Liver (tissue), 9 donors: ENCODE results near the gene GZMH. TPM values are rescaled to one million over a fixed set of nuclear protein-coding genes. Genes with fewer than 3 reads are reported as not detected.
"Not testable (repeated sequence)": the region's sequence is repeated elsewhere in the genome, so short reads cannot be mapped to it uniquely, and the experiment has no call there.

Experiments used
- DNase-seq: peaks from one replicate; pipeline ENCODE4 v3.0.0-alpha.2; 2017; ENCODE audit warnings: low spot score
- H3K27ac ChIP-seq, 2 donors: one replicate each; pipeline ENCODE4 v1.7.0; 2013; ENCODE audit warnings: inconsistent platforms in 2 of 2, low read length in 2 of 2, control low read depth in 1 of 2, low read depth in 1 of 2, mild to moderate bottlenecking in 1 of 2
- H3K27me3 ChIP-seq, 4 donors: one replicate each; pipeline versions ENCODE4 v1.6.1 to v1.7.0; 2013; ENCODE audit warnings: low read length in 3 of 4, inconsistent platforms in 1 of 4, mild to moderate bottlenecking in 1 of 4, moderate library complexity in 1 of 4; ENCODE audit not compliant: control insufficient read depth in 4 of 4, insufficient read depth in 4 of 4
- H3K36me3 ChIP-seq, 4 donors: one replicate each; pipeline versions ENCODE4 v1.6.1 to v1.7.0; 2013; ENCODE audit warnings: low read length in 3 of 4, mild to moderate bottlenecking in 3 of 4, low read depth in 1 of 4, moderate library complexity in 1 of 4; ENCODE audit not compliant: control insufficient read depth in 4 of 4, insufficient read depth in 3 of 4
- H3K4me1 ChIP-seq, 4 donors: one replicate each; pipeline versions ENCODE4 v1.6.1 to v1.7.0; 2013; ENCODE audit warnings: low read length in 3 of 4, mild to moderate bottlenecking in 3 of 4, moderate library complexity in 1 of 4; ENCODE audit not compliant: control insufficient read depth in 4 of 4, insufficient read depth in 4 of 4
- H3K4me3 ChIP-seq, 3 donors: one replicate each; pipeline versions ENCODE4 v1.6.1 to v1.7.0; 2013; ENCODE audit warnings: low read length in 3 of 3, control low read depth in 1 of 3, low read depth in 1 of 3, mild to moderate bottlenecking in 1 of 3
- H3K9ac ChIP-seq, 2 donors: one replicate each; pipeline ENCODE4 v1.7.0; 2013; ENCODE audit warnings: low read length in 2 of 2, mild to moderate bottlenecking in 2 of 2, moderate library complexity in 2 of 2, control low read depth in 1 of 2, low read depth in 1 of 2
- H3K9me3 ChIP-seq, 4 donors: one replicate each; pipeline versions ENCODE4 v1.6.1 to v1.7.0; 2013; ENCODE audit warnings: low read length in 3 of 4; ENCODE audit not compliant: control insufficient read depth in 4 of 4
- EGR1 ChIP-seq, 2 donors: IDR thresholded peaks; 2 replicates each; pipeline ENCODE4 v1.6.1; 2016 to 2018; ENCODE audit warnings: antibody characterized with exemption in 2 of 2, low read depth in 2 of 2
- FOXA1 ChIP-seq: IDR thresholded peaks from 2 replicates; pipeline ENCODE4 v1.6.1; 2016; ENCODE audit warnings: antibody characterized with exemption
- FOXA2 ChIP-seq: IDR thresholded peaks from 2 replicates; pipeline ENCODE4 v1.6.1; 2016; ENCODE audit warnings: antibody characterized with exemption
- HNF4A ChIP-seq, 2 donors: conservative IDR thresholded peaks; 2 replicates each; pipeline ENCODE4 v1.6.1; 2016; ENCODE audit warnings: antibody characterized with exemption in 2 of 2, mild to moderate bottlenecking in 2 of 2
- HNF4G ChIP-seq: IDR thresholded peaks from 2 replicates; pipeline ENCODE4 v1.6.1; 2016; ENCODE audit warnings: antibody characterized with exemption
- MAX ChIP-seq: IDR thresholded peaks from 2 replicates; pipeline ENCODE4 v1.6.1; 2016; ENCODE audit warnings: antibody characterized with exemption
- RXRA ChIP-seq, 2 donors: IDR thresholded peaks; 2 replicates each; pipeline ENCODE4 v1.6.1; 2017 to 2018; ENCODE audit warnings: antibody characterized with exemption in 2 of 2, mild to moderate bottlenecking in 1 of 2
- SP1 ChIP-seq: IDR thresholded peaks from 2 replicates; pipeline ENCODE4 v1.6.1; 2018; ENCODE audit warnings: antibody characterized with exemption, mild to moderate bottlenecking
- WGBS: extraction: QIAGEN DNeasy Blood & Tissue Kit; methylation state at CpG from one replicate; pipeline ENCODE4 v1.1.7; 2013; 5-methylcytosine and 5-hydroxymethylcytosine counted together
- polyA plus RNA-seq, 2 donors: library from polyadenylated mRNA; stranded (reverse) in 1 of 2; unstranded in 1 of 2; fragments of 200-250 nt in 1 of 2; fragments of >200 nt in 1 of 2; fragmentation: Nextera tagmentation in 1 of 2; extraction: Ambion mirVana in 1 of 2; gene quantifications; one replicate each; pipeline versions ENCODE4 v1.2.1 to v1.2.3, GENCODE V29; 2013 to 2015
- total RNA-seq, 2 donors: library from RNA; depleted of rRNA; stranded (reverse); fragments of >200 nt; gene quantifications; one replicate each; pipeline ENCODE4 v1.2.3, GENCODE V29; 2014
- TF ChIP-seq, protein P1 (sequence below): IDR thresholded peaks from 2 replicates; pipeline ENCODE4 v1.6.1; 2016; ENCODE audit warnings: antibody characterized with exemption, mild to moderate bottlenecking
- donor health status: healthy.
- donor health status: healthy.
- donor health status: healthy.
- donor health status: healthy.
- donor health status: healthy.

Gene GZMH
- total and polyA plus RNA-seq, 4 donors = 0.28 to 1.6 (median 0.55) TPM

DNA sequence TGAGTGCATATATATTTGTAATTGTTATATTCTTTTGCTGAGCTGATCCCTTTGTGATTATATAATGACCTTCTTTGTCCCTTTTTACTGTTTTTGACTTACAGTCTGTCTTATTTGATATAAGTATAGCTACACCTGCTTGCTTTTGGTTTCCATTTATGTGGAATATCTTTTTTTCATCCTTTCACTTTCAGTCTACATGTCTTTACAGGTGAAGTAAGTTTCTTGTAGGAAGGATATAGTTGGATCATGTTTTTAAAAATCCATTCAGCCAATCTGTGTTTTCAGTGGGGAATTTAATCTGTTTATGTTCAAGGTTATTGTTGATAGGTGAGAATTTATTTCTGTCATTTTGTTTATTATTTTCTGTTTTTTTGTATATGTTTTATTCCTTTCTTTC lies 12.1 kb downstream of the GZMH start:
- Histone ChIP-seq H3K27ac (no peak overlapping the region), H3K9ac (no peak overlapping the region), H3K4me3 (no peak overlapping the region), H3K36me3 (no peaks in the 10 kb centered on the region), H3K9me3 (peaks cover 2 to 12% (median 6%) of the 10 kb centered on the region in 4 donors), H3K4me1 (no peaks in the 10 kb centered on the region), H3K27me3 (peaks cover 0 to 2% (median 0%) of the 10 kb centered on the region in 4 donors)
- TF ChIP-seq HNF4G (no peak), SP1 (no peak), RXRA (IDR thresholded peaks at IDR 0.05) (no peak)
- TF ChIP-seq, protein P1, sequence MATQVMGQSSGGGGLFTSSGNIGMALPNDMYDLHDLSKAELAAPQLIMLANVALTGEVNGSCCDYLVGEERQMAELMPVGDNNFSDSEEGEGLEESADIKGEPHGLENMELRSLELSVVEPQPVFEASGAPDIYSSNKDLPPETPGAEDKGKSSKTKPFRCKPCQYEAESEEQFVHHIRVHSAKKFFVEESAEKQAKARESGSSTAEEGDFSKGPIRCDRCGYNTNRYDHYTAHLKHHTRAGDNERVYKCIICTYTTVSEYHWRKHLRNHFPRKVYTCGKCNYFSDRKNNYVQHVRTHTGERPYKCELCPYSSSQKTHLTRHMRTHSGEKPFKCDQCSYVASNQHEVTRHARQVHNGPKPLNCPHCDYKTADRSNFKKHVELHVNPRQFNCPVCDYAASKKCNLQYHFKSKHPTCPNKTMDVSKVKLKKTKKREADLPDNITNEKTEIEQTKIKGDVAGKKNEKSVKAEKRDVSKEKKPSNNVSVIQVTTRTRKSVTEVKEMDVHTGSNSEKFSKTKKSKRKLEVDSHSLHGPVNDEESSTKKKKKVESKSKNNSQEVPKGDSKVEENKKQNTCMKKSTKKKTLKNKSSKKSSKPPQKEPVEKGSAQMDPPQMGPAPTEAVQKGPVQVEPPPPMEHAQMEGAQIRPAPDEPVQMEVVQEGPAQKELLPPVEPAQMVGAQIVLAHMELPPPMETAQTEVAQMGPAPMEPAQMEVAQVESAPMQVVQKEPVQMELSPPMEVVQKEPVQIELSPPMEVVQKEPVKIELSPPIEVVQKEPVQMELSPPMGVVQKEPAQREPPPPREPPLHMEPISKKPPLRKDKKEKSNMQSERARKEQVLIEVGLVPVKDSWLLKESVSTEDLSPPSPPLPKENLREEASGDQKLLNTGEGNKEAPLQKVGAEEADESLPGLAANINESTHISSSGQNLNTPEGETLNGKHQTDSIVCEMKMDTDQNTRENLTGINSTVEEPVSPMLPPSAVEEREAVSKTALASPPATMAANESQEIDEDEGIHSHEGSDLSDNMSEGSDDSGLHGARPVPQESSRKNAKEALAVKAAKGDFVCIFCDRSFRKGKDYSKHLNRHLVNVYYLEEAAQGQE = no peak
- DNase-seq = no peak

DNA sequence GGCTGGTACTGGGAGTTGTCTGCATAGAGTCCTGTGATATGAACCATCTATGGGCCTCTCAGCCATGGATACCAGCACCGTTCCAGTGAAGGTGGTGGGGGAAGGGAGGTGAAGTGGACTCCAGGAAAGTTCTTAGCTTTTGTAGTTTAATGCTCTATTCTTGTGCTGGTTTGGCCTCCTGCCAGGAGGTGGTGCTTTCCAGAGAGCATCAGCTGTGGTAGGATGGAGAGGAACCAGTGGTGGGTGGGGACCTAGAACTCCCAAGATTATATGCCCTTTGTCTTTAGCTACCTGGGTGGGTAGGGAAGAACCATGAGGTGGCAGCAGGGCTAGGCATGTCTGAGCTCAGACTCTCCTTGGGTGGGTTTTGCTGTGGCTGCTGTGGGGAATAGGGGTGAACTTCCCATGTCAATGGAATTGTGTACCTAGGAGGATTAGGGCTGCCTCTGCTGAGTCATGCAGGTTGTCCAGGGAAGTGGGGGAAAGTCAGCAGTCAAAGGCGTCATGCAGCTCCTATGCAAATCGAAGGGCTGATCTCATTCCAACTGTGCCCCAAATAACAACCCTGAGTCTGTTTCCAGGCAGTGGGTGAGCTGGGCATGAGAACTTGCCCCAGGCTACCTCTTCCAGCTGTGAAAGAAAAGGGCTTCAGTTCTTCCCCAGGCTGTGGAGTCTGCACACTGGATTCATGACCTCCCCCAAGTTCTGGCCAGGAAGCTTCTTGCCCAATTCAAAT lies 14.2 kb downstream of the GZMH start:
- no peak overlapping the region for H3K9ac ChIP-seq
- no peaks in the 10 kb centered on the region for H3K27me3 ChIP-seq
- WGBS = 81% methylated on average over 3 of the region's 3 CpGs
- no peak for TF ChIP-seq HNF4A (conservative IDR thresholded peaks at IDR 0.05)
- TF ChIP-seq FOXA1 = no peak
- TF ChIP-seq, protein P1 = no peak
- no peak for TF ChIP-seq FOXA2
- TF ChIP-seq MAX = no peak
- TF ChIP-seq EGR1 (IDR thresholded peaks at IDR 0.05; ENCODE audit: low read depth in 2 of 2) = no peak
- DNase-seq = no peak
- H3K4me3 ChIP-seq = peak overlapping the region in 1 of 3 donors; percentile 1
- no peaks in the 10 kb centered on the region for H3K36me3 ChIP-seq
- no peak overlapping the region for H3K27ac ChIP-seq
- no peaks in the 10 kb centered on the region for H3K4me1 ChIP-seq
- H3K9me3 ChIP-seq = peaks cover 2 to 12% (median 6%) of the 10 kb centered on the region in 4 donors

DNA sequence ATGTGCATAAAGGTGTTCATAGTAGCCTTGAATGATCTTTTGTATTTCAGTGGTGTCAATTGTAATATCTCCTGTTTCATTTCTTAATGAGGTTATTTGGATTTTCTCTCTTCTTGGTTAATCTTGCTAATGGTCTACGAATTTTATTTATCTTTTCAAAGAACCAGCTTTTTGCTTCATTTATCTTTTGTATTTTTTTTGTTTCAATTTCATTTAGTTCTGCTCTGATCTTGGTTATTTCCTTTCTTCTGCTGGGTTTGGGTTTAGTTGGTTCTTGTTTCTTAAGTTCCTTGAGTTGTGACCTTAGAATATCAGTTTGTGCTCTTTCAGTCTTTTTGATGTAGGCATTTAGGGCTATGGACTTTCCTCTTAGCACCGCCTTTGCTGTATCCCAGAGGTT lies 18.5 kb downstream of the GZMH start:
- not testable (repeated sequence) for H3K4me3 ChIP-seq, DNase-seq, H3K9me3 ChIP-seq, H3K4me1 ChIP-seq, H3K27ac ChIP-seq, H3K36me3 ChIP-seq, H3K9ac ChIP-seq, H3K27me3 ChIP-seq
- 74% methylated on average over 2 of the region's 2 CpGs for WGBS

DNA sequence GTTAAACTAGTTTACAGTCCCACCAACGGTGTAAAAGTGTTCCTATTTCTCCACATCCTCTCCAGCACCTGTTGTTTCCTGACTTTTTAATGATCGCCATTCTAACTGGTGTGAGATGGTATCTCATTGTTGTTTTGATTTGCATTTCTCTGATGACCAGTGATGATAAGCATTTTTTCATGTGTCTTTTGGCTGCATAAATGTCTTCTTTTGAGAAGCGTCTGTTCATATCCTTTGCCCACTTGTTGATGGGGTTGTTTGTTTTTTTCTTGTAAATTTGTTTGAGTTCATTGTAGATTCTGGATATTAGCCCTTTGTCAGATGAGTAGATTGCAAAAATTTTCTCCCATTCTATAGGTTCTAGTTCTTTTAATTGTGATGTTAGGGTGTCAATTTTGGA lies 25.1 kb downstream of the GZMH start:
- H3K27ac ChIP-seq, H3K4me3 ChIP-seq, H3K4me1 ChIP-seq, DNase-seq, H3K36me3 ChIP-seq, H3K9ac ChIP-seq, H3K9me3 ChIP-seq, H3K27me3 ChIP-seq: not testable (repeated sequence)
- 91% methylated on average over 3 of the region's 3 CpGs for WGBS
